Heart left ventricle (tissue), 16 donors: Measurements from ENCODE around the gene LRRC53. TPM values are rescaled to one million over a fixed set of nuclear protein-coding genes. Genes with fewer than 3 reads are reported as not detected.
A peak's percentile ranks its signal among the peaks of the same experiment; 100 is the strongest.

Experiments
- ATAC-seq, 4 donors: fragments of 200-7000 bp; cut with Tn5 transposase; one replicate each; pipeline ENCODE4 v1.9.1; 2020 to 2022; ENCODE audit warnings: moderate library complexity in 4 of 4, mild to moderate bottlenecking in 3 of 4, moderate number of reproducible peaks in 1 of 4
- DNase-seq, 5 donors: peaks; one replicate each; pipeline ENCODE4 v3.0.0-alpha.2; 2020
- H3K27ac ChIP-seq, 12 donors: fragments of 200-600 bp; sonication (generic) in 4 of 12; one replicate each; pipeline versions ENCODE4 v1.5.0 to v1.8.0; 2016 to 2022; ENCODE audit warnings: mild to moderate bottlenecking in 2 of 12
- H3K27me3 ChIP-seq, 9 donors: fragments of 200-600 bp; sonication (generic) in 2 of 9; one replicate each; pipeline versions ENCODE4 v1.5.1 to v1.8.0; 2016 to 2022; ENCODE audit warnings: mild to moderate bottlenecking in 3 of 9
- H3K36me3 ChIP-seq, 9 donors: fragments of 200-600 bp; sonication (generic) in 2 of 9; one replicate each; pipeline versions ENCODE4 v1.5.0 to v1.8.0; 2018 to 2022; ENCODE audit warnings: mild to moderate bottlenecking in 2 of 9
- H3K4me1 ChIP-seq, 12 donors: fragments of 200-600 bp; sonication (generic) in 4 of 12; one replicate each; pipeline versions ENCODE4 v1.5.0 to v1.8.0; 2016 to 2022; ENCODE audit warnings: mild to moderate bottlenecking in 3 of 12
- H3K4me3 ChIP-seq, 12 donors: fragments of 200-600 bp; sonication (generic) in 4 of 12; one replicate each; pipeline versions ENCODE4 v1.5.0 to v1.8.0; 2017 to 2022; ENCODE audit warnings: mild to moderate bottlenecking in 9 of 12, moderate library complexity in 4 of 12
- H3K9me3 ChIP-seq, 12 donors: fragments of 200-600 bp; sonication (generic) in 4 of 12; one replicate each; pipeline versions ENCODE4 v1.5.0 to v1.8.0; 2016 to 2022; ENCODE audit warnings: mild to moderate bottlenecking in 1 of 12
- POLR2A ChIP-seq, 2 donors: fragments of 450-650 bp; IDR thresholded peaks; one replicate each; pipeline ENCODE4 v1.6.1; 2017; ENCODE audit warnings: antibody characterized with exemption in 2 of 2, mild to moderate bottlenecking in 2 of 2, moderate library complexity in 2 of 2
- WGBS, 4 donors: extraction: QIAGEN DNeasy Blood & Tissue Kit in 2 of 4; methylation state at CpG; one replicate each; pipeline versions ENCODE4 v1.1.5 to v1.1.7; 2013 to 2018; 5-methylcytosine and 5-hydroxymethylcytosine counted together
- intact Hi-C, 10 donors: fragments of 100-400 bp; cut with DNase I; formaldehyde crosslinking; loops; one replicate each; pipeline versions ENCODE4 v1.11.1 to v1.14.2; 2022
- polyA plus RNA-seq, 2 donors: library from polyadenylated mRNA; stranded (reverse); fragments of 200-250 nt; gene quantifications; one replicate each; pipeline ENCODE4 v1.2.3, GENCODE V29; 2013
- total RNA-seq, 9 donors: library from RNA; depleted of rRNA in 2 of 9; stranded (reverse); fragments of >200 nt in 2 of 9; fragmentation: NEBNext Ultra II Directional in 3 of 9; extraction: Animal tissue kit (Norgen Biotek cat#: 25700) in 3 of 9; gene quantifications; one replicate each; pipeline versions ENCODE4 v1.1.0 to v1.2.4, GENCODE V29; 2016 to 2023
- TF ChIP-seq, protein P1 (sequence below), 12 donors: fragments of 200-600 bp; sonication (generic) in 4 of 12; IDR thresholded peaks; one replicate each; pipeline versions ENCODE4 v1.5.0 to v1.8.0; 2018 to 2022; ENCODE audit warnings: antibody characterized with exemption in 12 of 12, mild to moderate bottlenecking in 5 of 12
- donor health status: ischemic (EF 13 %, LVEDD 7.1; RV severe dilation, severe dysfunction).
- donor health status: healthy with polysubstance abuse.
- donor health status: DM: no; HTN: yes; CAD: no.
- donor health status: DM: no; HTN: no; CAD: no.
- donor health status: ischemic (EF 25% LVEDD 6.9; RV normal size, moderate dysfunction).
- donor health status: ischemic (EF 25% LVEDD 5.7; RV mildly dilated, moderate dysfunction).
- donor health status: healthy.
- donor health status: DM: yes; HTN: yes; CAD: no.
- donor health status: ischemic (EF 35%, LVEDD 5.7; RV mildly dilated, moderate dysfunction).
- donor health status: nonischemic (EF 11% LVEDD 7.7; RV severe dilation, severe dysfunction).
- donor health status: DM: yes; HTN: yes; CAD: no.
- donor health status: PGD.
- donor health status: ischemic (EF 29% LVEDD 5.4; RV normal size, mild dysfunction).
- donor health status: nonischemic (EF 23%, LVEDD 6.1; RV moderate dilation, normal function).

The LRRC53 gene
- total and polyA plus RNA-seq, 11 donors = 0.04 to 0.09 (median 0.06) TPM; not detected in 8

DNA sequence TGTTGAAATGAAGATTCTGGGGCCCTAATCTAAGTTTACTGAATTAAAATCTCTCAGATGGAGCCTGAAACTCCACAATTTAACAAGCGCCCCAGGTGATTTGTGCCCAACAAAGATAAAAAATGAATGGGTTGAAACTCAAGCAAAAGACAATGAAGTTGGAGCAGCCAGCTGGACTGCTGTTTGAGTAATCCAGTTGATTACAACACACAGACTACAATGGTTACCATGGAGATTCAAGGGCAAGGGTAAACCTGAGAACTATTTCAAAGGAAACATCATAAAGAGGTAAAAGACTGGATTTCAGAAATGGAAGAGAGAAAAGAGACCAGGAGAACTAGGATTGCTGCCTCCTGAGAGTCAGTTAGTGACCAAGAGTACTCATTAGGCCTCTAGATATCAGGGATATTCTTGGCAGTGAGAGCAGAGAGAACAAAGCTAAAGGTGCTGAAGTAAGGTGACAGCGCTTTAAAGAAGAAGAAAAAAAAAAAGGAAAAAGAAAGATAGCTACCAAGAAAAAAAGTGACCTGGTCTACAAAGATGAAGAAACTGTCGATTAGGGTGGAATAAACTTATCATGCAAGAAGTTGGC lies 44.5 kb downstream of the LRRC53 start:
- H3K4me1 ChIP-seq = peaks cover 0 to 45% (median 24%) of the 10 kb centered on the region in 12 donors
- H3K4me3 ChIP-seq = no peak overlapping the region
- peak overlapping the region in 7 of 12 donors; percentile 13 to 71 (median 22) for H3K27ac ChIP-seq
- 55 to 57% (median 55%) methylated on average over 3 of the region's 3 CpGs for WGBS, 4 donors
- H3K36me3 ChIP-seq = peaks cover 0 to 11% (median 0%) of the 10 kb centered on the region in 9 donors
- ATAC-seq (peak in 3 of 4 donors; percentile 31 to 56 (median 34)), DNase-seq (no peak)
- TF ChIP-seq, protein P1, sequence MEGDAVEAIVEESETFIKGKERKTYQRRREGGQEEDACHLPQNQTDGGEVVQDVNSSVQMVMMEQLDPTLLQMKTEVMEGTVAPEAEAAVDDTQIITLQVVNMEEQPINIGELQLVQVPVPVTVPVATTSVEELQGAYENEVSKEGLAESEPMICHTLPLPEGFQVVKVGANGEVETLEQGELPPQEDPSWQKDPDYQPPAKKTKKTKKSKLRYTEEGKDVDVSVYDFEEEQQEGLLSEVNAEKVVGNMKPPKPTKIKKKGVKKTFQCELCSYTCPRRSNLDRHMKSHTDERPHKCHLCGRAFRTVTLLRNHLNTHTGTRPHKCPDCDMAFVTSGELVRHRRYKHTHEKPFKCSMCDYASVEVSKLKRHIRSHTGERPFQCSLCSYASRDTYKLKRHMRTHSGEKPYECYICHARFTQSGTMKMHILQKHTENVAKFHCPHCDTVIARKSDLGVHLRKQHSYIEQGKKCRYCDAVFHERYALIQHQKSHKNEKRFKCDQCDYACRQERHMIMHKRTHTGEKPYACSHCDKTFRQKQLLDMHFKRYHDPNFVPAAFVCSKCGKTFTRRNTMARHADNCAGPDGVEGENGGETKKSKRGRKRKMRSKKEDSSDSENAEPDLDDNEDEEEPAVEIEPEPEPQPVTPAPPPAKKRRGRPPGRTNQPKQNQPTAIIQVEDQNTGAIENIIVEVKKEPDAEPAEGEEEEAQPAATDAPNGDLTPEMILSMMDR (IDR thresholded peaks at IDR 0.05) = no peak
- TF ChIP-seq POLR2A (IDR thresholded peaks at IDR 0.05) = no peak
- no peaks in the 10 kb centered on the region for H3K27me3 ChIP-seq
- intact Hi-C loops = loop anchor here in 4 of 10 donors (5.0 to 10.0 kb wide), 4 partner anchors 83 to 233 kb away; partner anchors contain the start of gene TNNI3K (in 1 of the 4)
- no peaks in the 10 kb centered on the region for H3K9me3 ChIP-seq

DNA sequence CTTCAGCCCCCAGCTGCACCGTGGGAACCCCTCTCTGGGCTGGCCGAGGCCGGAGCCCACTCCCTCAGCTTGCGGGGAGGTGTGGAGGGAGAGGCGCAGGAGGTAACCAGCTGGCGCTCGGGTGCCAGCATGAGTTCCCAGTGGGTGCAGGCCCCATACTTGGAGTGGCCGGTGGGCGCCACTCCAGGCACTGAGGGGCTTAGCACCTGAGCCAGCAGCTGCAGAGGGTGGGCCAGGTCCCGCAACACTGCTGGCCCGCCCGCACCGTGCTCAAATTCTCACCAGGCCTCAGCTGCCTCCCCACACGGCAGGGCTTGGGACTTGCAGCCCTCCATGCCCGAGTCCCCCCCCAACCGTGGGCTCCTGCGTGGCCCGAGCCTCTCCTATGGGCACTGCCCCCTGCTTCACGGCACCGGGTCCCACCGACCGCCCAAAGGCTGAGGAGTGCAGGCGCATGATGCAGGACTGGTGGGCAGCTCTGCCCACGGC lies 47.2 kb downstream of the LRRC53 start:
- peak in 1 of 4 donors; percentile 40 for ATAC-seq
- Histone ChIP-seq H3K27ac (no peak overlapping the region), H3K4me1 (peaks cover 0 to 24% (median 10%) of the 10 kb centered on the region in 12 donors), H3K9me3 (no peaks in the 10 kb centered on the region), H3K4me3 (no peak overlapping the region), H3K27me3 (no peaks in the 10 kb centered on the region), H3K36me3 (peaks cover 0 to 11% (median 0%) of the 10 kb centered on the region in 9 donors)
- peak in 2 of 5 donors; percentile 21 to 50 for DNase-seq
- no peak for TF ChIP-seq POLR2A (IDR thresholded peaks at IDR 0.05)
- TF ChIP-seq, protein P1 (IDR thresholded peaks at IDR 0.05) = no peak
- intact Hi-C loops = loop anchor here in 4 of 10 donors (5.0 to 10.0 kb wide), 4 partner anchors 80 to 230 kb away; partner anchors contain the start of gene TNNI3K (in 1 of the 4)
- WGBS, 4 donors = 93 to 95% (median 94%) methylated on average over 14 to 24 of the region's 24 CpGs

DNA sequence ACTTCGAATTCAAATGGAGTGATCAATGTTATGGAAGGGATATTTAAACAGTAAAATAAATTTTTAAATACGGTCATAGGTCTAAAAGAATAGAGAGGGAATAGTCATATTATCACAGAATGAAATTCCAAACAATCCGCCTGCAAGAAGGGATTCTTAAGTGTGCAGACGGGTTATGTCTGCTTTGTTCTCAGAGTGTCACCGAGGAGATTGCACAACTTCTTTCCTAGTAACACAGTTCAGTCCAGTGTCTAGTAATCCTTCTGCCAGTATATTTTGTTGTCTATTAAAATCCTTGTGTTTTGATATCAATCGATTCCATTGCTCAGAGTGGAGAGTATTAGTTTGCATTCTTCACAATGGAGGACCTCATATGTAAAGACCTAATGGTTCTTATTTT lies 48.4 kb downstream of the LRRC53 start:
- Histone ChIP-seq H3K36me3 (peaks cover 0 to 11% (median 0%) of the 10 kb centered on the region in 9 donors), H3K9me3 (no peaks in the 10 kb centered on the region), H3K27ac (peak overlapping the region in 1 of 12 donors; percentile 11), H3K27me3 (no peaks in the 10 kb centered on the region), H3K4me3 (no peak overlapping the region), H3K4me1 (peaks cover 0 to 13% (median 3%) of the 10 kb centered on the region in 12 donors)
- DNase-seq (no peak), ATAC-seq (peak in 1 of 4 donors; percentile 72)
- intact Hi-C loops = loop anchor here in 3 of 10 donors (10.0 kb wide), 3 partner anchors 79 to 229 kb away; partner anchors contain the start of gene TNNI3K (in 1 of the 3)
- WGBS, 4 donors = 75 to 85% (median 79%) methylated on average over 6 of the region's 6 CpGs
- TF ChIP-seq POLR2A (IDR thresholded peaks at IDR 0.05) = no peak
- TF ChIP-seq, protein P1 (IDR thresholded peaks at IDR 0.05) = no peak

DNA sequence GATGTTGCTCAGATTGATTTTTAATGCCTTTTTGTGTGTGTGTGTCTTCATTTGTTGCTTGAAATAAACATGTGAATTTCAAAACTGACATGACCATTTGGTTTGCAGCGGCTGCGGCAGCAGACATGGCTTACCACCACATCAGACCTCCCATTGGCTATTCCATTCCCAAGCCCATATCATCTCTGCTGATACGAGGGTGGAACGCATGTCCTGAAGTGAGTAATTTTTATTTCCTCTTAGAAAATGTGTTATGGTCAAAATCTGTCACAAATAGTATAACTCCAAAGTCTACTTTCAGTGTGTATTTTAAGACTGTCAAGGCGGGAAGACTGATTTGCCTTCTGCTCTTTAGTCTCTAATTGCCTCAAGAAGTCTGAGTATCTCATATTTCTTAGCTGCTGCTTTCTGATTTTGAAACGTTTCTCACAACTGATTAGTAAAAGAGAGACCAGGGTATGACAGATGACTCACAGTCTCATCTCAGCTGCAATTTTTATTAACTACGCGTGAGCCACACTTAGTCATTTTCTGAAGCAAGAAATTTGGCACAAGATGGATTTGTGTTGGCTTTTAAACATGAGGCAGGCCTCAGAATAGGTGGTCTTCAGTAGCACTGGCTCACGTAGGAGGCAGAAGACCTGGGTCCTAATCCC lies 49.0 kb downstream of the LRRC53 start:
- ATAC-seq = peak in 3 of 4 donors; percentile 9 to 70 (median 18)
- WGBS, 4 donors = 62 to 73% (median 66%) methylated on average over 9 of the region's 9 CpGs
- Histone ChIP-seq H3K27ac (peak overlapping the region in 1 of 12 donors; percentile 11), H3K27me3 (no peaks in the 10 kb centered on the region), H3K4me3 (no peak overlapping the region), H3K9me3 (no peaks in the 10 kb centered on the region), H3K4me1 (peaks cover 0 to 9% (median 1%) of the 10 kb centered on the region in 12 donors), H3K36me3 (peaks cover 0 to 11% (median 0%) of the 10 kb centered on the region in 9 donors)
- no peak for DNase-seq
- intact Hi-C loops = loop anchor here in 3 of 10 donors (10.0 kb wide), 3 partner anchors 79 to 229 kb away; partner anchors contain the start of gene TNNI3K (in 1 of the 3)
- TF ChIP-seq, protein P1 (IDR thresholded peaks at IDR 0.05) = no peak
- TF ChIP-seq POLR2A (IDR thresholded peaks at IDR 0.05) = no peak
